ENCODE results near the gene GOLGA8R.
"Not testable (repeated sequence)": the region's sequence is repeated elsewhere in the genome, so short reads cannot be mapped to it uniquely, and the experiment has no call there.

GRCh38 chr15:30462176-30462575 lies 48.1 kb upstream of the GOLGA8R start:
- not testable (repeated sequence) for TF ChIP-seq CTCF (IDR thresholded peaks at IDR 0.05); RAD21 (IDR thresholded peaks at IDR 0.05; ENCODE audit: low read length); GATA2 (CRISPR knock-in tag; IDR thresholded peaks at IDR 0.05); TAF1 (IDR thresholded peaks at IDR 0.05; ENCODE audit: borderline replicate concordance, low read depth, low read length)

Data from SK-N-SH (cell line).